OCI-LY7 (cell line): ENCODE measurements around the gene OR13G1. TPM values are rescaled to one million over a fixed set of nuclear protein-coding genes. Genes with fewer than 3 reads are reported as not detected.
A peak's percentile ranks its signal among the peaks of the same experiment; 100 is the strongest.

Experiments
- BruUV-seq: library from RNA; stranded (reverse); fragments of 400-500 nt; replicated peaks from 2 replicates; lab custom pipeline; 2021; lab: Mats Ljungman, UMichigan
- CTCF ChIA-PET: fragments of 300-600 bp; sonication (Branson Sonifier 250); formaldehyde crosslinking; loops from one replicate; lab custom pipeline; 2022; ENCODE audit warnings: antibody characterized with exemption; ENCODE audit not compliant: unreplicated experiment; lab: Charles Lee
- POLR2A ChIA-PET: fragments of 300-600 bp; sonication (Branson Sonifier 250); formaldehyde crosslinking; loops from one replicate; lab custom pipeline; 2022; ENCODE audit warnings: antibody characterized with exemption; lab: Charles Lee
- DNase-seq: peaks from one replicate; pipeline ENCODE4 v3.0.0-alpha.2; 2015; ENCODE audit warnings: low spot score
- H2AFZ ChIP-seq: fragments of 200-600 bp; sonication (generic), shearing (Covaris generic); 2 replicates; pipeline ENCODE4 v1.6.1; 2014; ENCODE audit warnings: mild to moderate bottlenecking, antibody characterized with exemption, low read length, moderate library complexity
- H3K27ac ChIP-seq: fragments of 200-600 bp; sonication (generic); 2 replicates; pipeline ENCODE4 v1.5.1; 2014; ENCODE audit warnings: mixed run types, low read depth, mild to moderate bottlenecking, moderate library complexity, low read length, inconsistent platforms; ENCODE audit not compliant: poor library complexity, severe bottlenecking
- H3K36me3 ChIP-seq: fragments of 200-600 bp; sonication (generic); 2 replicates; pipeline ENCODE4 v1.6.1; 2014; ENCODE audit warnings: mild to moderate bottlenecking, antibody characterized with exemption, low read length, moderate library complexity, mixed read lengths; ENCODE audit not compliant: insufficient read depth
- H3K4me1 ChIP-seq: fragments of 200-600 bp; sonication (generic); 2 replicates; pipeline ENCODE4 v1.5.1; 2014; ENCODE audit warnings: mild to moderate bottlenecking, low read length; ENCODE audit not compliant: insufficient read depth, poor library complexity, severe bottlenecking
- H3K4me2 ChIP-seq: fragments of 200-600 bp; sonication (generic); 2 replicates; pipeline ENCODE4 v1.6.1; 2014; ENCODE audit warnings: mild to moderate bottlenecking, low read length
- H3K4me3 ChIP-seq: fragments of 200-600 bp; sonication (generic); 2 replicates; pipeline ENCODE4 v1.5.1; 2014; ENCODE audit warnings: mild to moderate bottlenecking, low read depth, low read length; ENCODE audit not compliant: poor library complexity, severe bottlenecking
- H3K79me2 ChIP-seq: fragments of 200-600 bp; sonication (generic); 2 replicates; pipeline ENCODE4 v1.6.1; 2016; ENCODE audit warnings: low read depth, mild to moderate bottlenecking, low read length, moderate library complexity, mixed read lengths; ENCODE audit not compliant: insufficient read depth
- H3K9me2 ChIP-seq: fragments of 200-600 bp; sonication (generic); 2 replicates; pipeline ENCODE4 v1.6.1; 2016; ENCODE audit warnings: mild to moderate bottlenecking, low read length, mixed read lengths; ENCODE audit not compliant: insufficient read depth
- H3K9me3 ChIP-seq: fragments of 200-600 bp; sonication (generic); 2 replicates; pipeline ENCODE4 v1.6.1; 2014; ENCODE audit warnings: mild to moderate bottlenecking, mixed run types, low read length, mixed read lengths
- H4K20me1 ChIP-seq: fragments of 200-600 bp; sonication (generic); 2 replicates; pipeline ENCODE4 v1.6.1; 2014; ENCODE audit warnings: mild to moderate bottlenecking, antibody characterized with exemption, low read length, moderate library complexity, mixed read lengths; ENCODE audit not compliant: insufficient read depth
- CTCF ChIP-seq: fragments of 200-600 bp; sonication (generic); conservative IDR thresholded peaks from 2 replicates; pipeline ENCODE4 v1.5.1; 2014; ENCODE audit warnings: mild to moderate bottlenecking, antibody characterized with exemption, low read length, moderate library complexity, mixed read lengths
- EZH2phosphoT487 ChIP-seq: fragments of 200-600 bp; sonication (generic); IDR thresholded peaks from 2 replicates; pipeline ENCODE4 v1.6.1; 2018; ENCODE audit warnings: low read depth, borderline replicate concordance, mild to moderate bottlenecking, mixed run types, antibody characterized with exemption, low read length, moderate library complexity, mixed read lengths
- intact Hi-C: fragments of 100-400 bp; cut with micrococcal nuclease; formaldehyde crosslinking; loops from one replicate; pipeline ENCODE4 v1.10.0; 2022; ENCODE audit not compliant: unreplicated experiment
- total RNA-seq, 2 experiments: library from RNA; depleted of rRNA in 1 of 2; stranded (reverse); fragments of >200 nt in 1 of 2; shearing (Covaris generic) in 1 of 2; gene quantifications; 2 replicates each; pipeline ENCODE4 v1.2.3, GENCODE V29; 2014 to 2022

Gene OR13G1
- total RNA-seq, 2 experiments from 2014 or later: not detected

GRCh38 chr1:247681288-247681897 lies 1.9 kb upstream of the OR13G1 start:
- Histone ChIP-seq H3K79me2 (no peaks in the 10 kb centered on the region), H3K9me2 (no peaks in the 10 kb centered on the region), H3K27ac (no peak overlapping the region), H3K4me2 (no peak overlapping the region), H3K4me1 (no peaks in the 10 kb centered on the region), H4K20me1 (no peaks in the 10 kb centered on the region), H3K36me3 (no peaks in the 10 kb centered on the region), H2AFZ (no peak overlapping the region), H3K9me3 (no peaks in the 10 kb centered on the region), H3K4me3 (no peak overlapping the region)
- ChIA-PET POLR2A (no interaction called here), CTCF (no interaction called here)
- intact Hi-C loops: no loop called here
- no TSS peak for BruUV-seq
- TF ChIP-seq EZH2phosphoT487: no peak
- TF ChIP-seq CTCF: peak; percentile 91
- peak; percentile 54 for DNase-seq

- CTCF ChIA-PET: no interaction called here
- H3K27ac ChIP-seq: no peak overlapping the region
- no peak for DNase-seq
- no peak overlapping the region for H3K4me2 ChIP-seq
- H3K36me3 ChIP-seq: no peaks in the 10 kb centered on the region
- intact Hi-C loops: no loop called here
- H4K20me1 ChIP-seq: no peaks in the 10 kb centered on the region
- H3K4me3 ChIP-seq: no peak overlapping the region
- H2AFZ ChIP-seq: no peak overlapping the region
- POLR2A ChIA-PET: no interaction called here
- no peaks in the 10 kb centered on the region for H3K9me3 ChIP-seq
- no peaks in the 10 kb centered on the region for H3K9me2 ChIP-seq
- H3K79me2 ChIP-seq: no peaks in the 10 kb centered on the region
- BruUV-seq: no TSS peak
- no peaks in the 10 kb centered on the region for H3K4me1 ChIP-seq
- TF ChIP-seq CTCF (no peak), EZH2phosphoT487 (no peak)
These were observed 632 bp upstream of the OR13G1 start for GRCh38 chr1:247680171-247680570.

DNA sequence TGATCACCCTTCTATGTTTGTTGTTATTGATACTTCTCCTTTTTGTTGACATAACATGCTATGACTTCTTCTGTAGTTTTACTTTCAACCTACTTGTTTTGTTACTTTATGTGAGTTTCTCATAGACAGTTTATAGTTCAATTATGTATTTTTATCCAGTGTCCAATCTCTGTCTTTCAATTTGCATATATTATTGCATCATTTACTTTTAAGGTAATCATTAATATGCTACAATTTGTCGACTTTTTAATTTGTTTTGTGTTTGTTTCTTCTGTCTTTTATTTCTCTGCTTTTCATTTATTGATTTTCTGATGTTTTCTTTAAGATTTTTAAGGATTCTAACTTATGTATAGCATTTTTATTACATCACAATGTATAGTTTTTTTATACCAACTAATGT lies 10.3 kb downstream of the OR13G1 start:
- Histone ChIP-seq H2AFZ (no peak overlapping the region), H3K9me3 (no peaks in the 10 kb centered on the region), H3K4me2 (no peak overlapping the region), H3K79me2 (no peaks in the 10 kb centered on the region), H3K36me3 (no peaks in the 10 kb centered on the region), H3K27ac (no peak overlapping the region), H3K4me1 (no peaks in the 10 kb centered on the region), H4K20me1 (no peaks in the 10 kb centered on the region), H3K4me3 (no peak overlapping the region), H3K9me2 (no peaks in the 10 kb centered on the region)
- no peak for TF ChIP-seq EZH2phosphoT487
- POLR2A ChIA-PET: no interaction called here
- DNase-seq: no peak
- intact Hi-C loops: no loop called here
- no TSS peak for BruUV-seq
- CTCF ChIA-PET: no interaction called here
